Neural progenitor cell (in vitro differentiated cells): ENCODE measurements around the gene P2RY6. TPM values are rescaled to one million over a fixed set of nuclear protein-coding genes. Genes with fewer than 3 reads are reported as not detected.
A peak's percentile ranks its signal among the peaks of the same experiment; 100 is the strongest.

Source experiments
- DNase-seq: peaks from one replicate; pipeline ENCODE4 v3.0.0-alpha.2; 2016; ENCODE audit warnings: low spot score
- H2AFZ ChIP-seq: fragments of 200-600 bp; sonication (generic); replicated peaks from 2 replicates; pipeline ENCODE4 v1.6.1; 2016; ENCODE audit warnings: antibody characterized with exemption
- H3F3A ChIP-seq: fragments of 200-600 bp; sonication (generic); 2 replicates; pipeline ENCODE4 v1.6.1; 2016; ENCODE audit warnings: antibody characterized with exemption, low read depth
- H3K27ac ChIP-seq: fragments of 200-600 bp; sonication (generic); 2 replicates; pipeline ENCODE4 v1.5.1; 2016; ENCODE audit warnings: mild to moderate bottlenecking
- H3K27me3 ChIP-seq: fragments of 200-600 bp; sonication (generic); 2 replicates; pipeline ENCODE4 v1.6.1; 2016; ENCODE audit warnings: mild to moderate bottlenecking, moderate library complexity
- H3K36me3 ChIP-seq: fragments of 200-600 bp; sonication (generic); 2 replicates; pipeline ENCODE4 v1.5.1; 2016
- H3K4me1 ChIP-seq: fragments of 200-600 bp; sonication (generic); 2 replicates; pipeline ENCODE4 v1.6.1; 2016; ENCODE audit warnings: mixed run types
- H3K4me2 ChIP-seq: fragments of 200-600 bp; sonication (generic); 2 replicates; pipeline ENCODE4 v1.6.1; 2016
- H3K4me3 ChIP-seq: fragments of 200-600 bp; sonication (generic); 2 replicates; pipeline ENCODE4 v1.5.1; 2016
- H3K79me2 ChIP-seq: fragments of 200-600 bp; sonication (generic); 2 replicates; pipeline ENCODE4 v1.6.1; 2016; ENCODE audit warnings: low read depth
- H3K9ac ChIP-seq: fragments of 200-600 bp; sonication (generic); 2 replicates; pipeline ENCODE4 v1.6.1; 2016
- H3K9me3 ChIP-seq: fragments of 200-600 bp; sonication (generic); 2 replicates; pipeline ENCODE4 v1.5.1; 2016; ENCODE audit warnings: low read depth
- H4K20me1 ChIP-seq: fragments of 200-600 bp; sonication (generic); 2 replicates; pipeline ENCODE4 v1.6.1; 2016; ENCODE audit warnings: low read depth
- H3K27ac Mint-ChIP-seq: 3 replicates; pipeline ENCODE4 v1.8.0; 2021; ENCODE audit warnings: mixed read lengths
- H3K27me3 Mint-ChIP-seq: 2 replicates; pipeline ENCODE4 v1.8.0; 2022; ENCODE audit warnings: low read depth, mild to moderate bottlenecking, inconsistent platforms, moderate library complexity, mixed read lengths; ENCODE audit not compliant: insufficient read depth
- H3K36me3 Mint-ChIP-seq: 3 replicates; pipeline ENCODE4 v1.8.0; 2021; ENCODE audit warnings: mixed read lengths
- H3K4me1 Mint-ChIP-seq: 3 replicates; pipeline ENCODE4 v1.8.0; 2021; ENCODE audit warnings: mixed read lengths
- H3K4me3 Mint-ChIP-seq: 3 replicates; pipeline ENCODE4 v1.8.0; 2021; ENCODE audit warnings: mild to moderate bottlenecking, moderate library complexity, mixed read lengths
- H3K9me3 Mint-ChIP-seq: 3 replicates; pipeline ENCODE4 v1.8.0; 2020; ENCODE audit warnings: mixed read lengths
- EZH2 ChIP-seq: fragments of 200-600 bp; sonication (generic); IDR thresholded peaks from 2 replicates; pipeline ENCODE4 v1.6.1; 2017; ENCODE audit warnings: antibody characterized with exemption, mild to moderate bottlenecking, moderate library complexity
- EZH2phosphoT487 ChIP-seq: fragments of 200-600 bp; sonication (generic); IDR thresholded peaks from 2 replicates; pipeline ENCODE4 v1.6.1; 2017; ENCODE audit warnings: antibody characterized with exemption
- total RNA-seq: library from RNA; depleted of rRNA; stranded (reverse); fragments of >200 nt; gene quantifications from 2 replicates; pipeline ENCODE4 v1.2.3, GENCODE V29; 2015; ENCODE audit warnings: low replicate concordance
- TF ChIP-seq, protein P1 (sequence below): fragments of 200-600 bp; sonication (generic); IDR thresholded peaks from 2 replicates; pipeline ENCODE4 v1.5.1; 2017; ENCODE audit warnings: antibody characterized with exemption, mild to moderate bottlenecking

Gene P2RY6
- total RNA-seq, 1 donor from 2014 or later = not detected

DNA sequence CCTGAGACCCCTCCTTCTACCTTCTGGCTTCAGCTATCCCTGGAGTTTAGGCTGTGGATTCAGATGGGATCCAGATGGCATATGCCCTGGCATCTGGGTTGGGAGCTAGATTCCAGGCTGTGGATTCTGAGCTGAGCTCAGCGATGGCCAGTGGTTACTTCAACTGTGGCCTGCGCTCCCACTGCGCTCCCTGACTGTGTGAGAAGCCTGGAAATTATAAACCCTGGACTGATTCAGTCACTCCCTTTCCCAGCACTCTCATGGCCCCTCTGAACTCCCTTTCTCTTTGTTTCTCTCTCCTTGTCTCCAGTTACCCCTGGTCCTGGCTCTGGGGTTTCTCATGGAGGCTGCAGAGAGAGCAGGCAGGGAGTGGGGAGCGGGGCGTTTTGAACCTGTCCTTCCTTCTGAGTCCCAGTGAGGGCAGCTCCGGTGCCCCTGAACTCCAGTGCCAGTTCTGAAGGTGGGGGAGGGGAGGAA is 40.8 kb downstream of the P2RY6 start:
- no peak for DNase-seq
- H2AFZ ChIP-seq = no peak overlapping the region
- peaks cover 90% of the 10 kb centered on the region for H3K79me2 ChIP-seq
- no peak for TF ChIP-seq EZH2phosphoT487
- TF ChIP-seq EZH2 = no peak
- TF ChIP-seq, protein P1, sequence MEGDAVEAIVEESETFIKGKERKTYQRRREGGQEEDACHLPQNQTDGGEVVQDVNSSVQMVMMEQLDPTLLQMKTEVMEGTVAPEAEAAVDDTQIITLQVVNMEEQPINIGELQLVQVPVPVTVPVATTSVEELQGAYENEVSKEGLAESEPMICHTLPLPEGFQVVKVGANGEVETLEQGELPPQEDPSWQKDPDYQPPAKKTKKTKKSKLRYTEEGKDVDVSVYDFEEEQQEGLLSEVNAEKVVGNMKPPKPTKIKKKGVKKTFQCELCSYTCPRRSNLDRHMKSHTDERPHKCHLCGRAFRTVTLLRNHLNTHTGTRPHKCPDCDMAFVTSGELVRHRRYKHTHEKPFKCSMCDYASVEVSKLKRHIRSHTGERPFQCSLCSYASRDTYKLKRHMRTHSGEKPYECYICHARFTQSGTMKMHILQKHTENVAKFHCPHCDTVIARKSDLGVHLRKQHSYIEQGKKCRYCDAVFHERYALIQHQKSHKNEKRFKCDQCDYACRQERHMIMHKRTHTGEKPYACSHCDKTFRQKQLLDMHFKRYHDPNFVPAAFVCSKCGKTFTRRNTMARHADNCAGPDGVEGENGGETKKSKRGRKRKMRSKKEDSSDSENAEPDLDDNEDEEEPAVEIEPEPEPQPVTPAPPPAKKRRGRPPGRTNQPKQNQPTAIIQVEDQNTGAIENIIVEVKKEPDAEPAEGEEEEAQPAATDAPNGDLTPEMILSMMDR = no peak
- H3K4me3 Mint-ChIP-seq = peak overlapping the region; percentile 79
- peaks cover 11% of the 10 kb centered on the region for H3K36me3 Mint-ChIP-seq
- H3K27me3 ChIP-seq = peaks cover 2% of the 10 kb centered on the region
- no peaks in the 10 kb centered on the region for H3K9me3 Mint-ChIP-seq
- H3K36me3 ChIP-seq = no peaks in the 10 kb centered on the region
- peaks cover 70% of the 10 kb centered on the region for H3K4me1 Mint-ChIP-seq
- peaks cover 91% of the 10 kb centered on the region for H4K20me1 ChIP-seq
- H3K27ac Mint-ChIP-seq = peak overlapping the region; percentile 87
- H3K9me3 ChIP-seq = no peaks in the 10 kb centered on the region
- peak overlapping the region; percentile 75 for H3K4me2 ChIP-seq
- peaks cover 66% of the 10 kb centered on the region for H3K4me1 ChIP-seq
- H3K4me3 ChIP-seq = peak overlapping the region; percentile 25
- peak overlapping the region; percentile 36 for H3K9ac ChIP-seq
- no peak overlapping the region for H3K27ac ChIP-seq
- peaks cover 5% of the 10 kb centered on the region for H3K27me3 Mint-ChIP-seq
- H3F3A ChIP-seq = peaks cover 5% of the 10 kb centered on the region

DNA sequence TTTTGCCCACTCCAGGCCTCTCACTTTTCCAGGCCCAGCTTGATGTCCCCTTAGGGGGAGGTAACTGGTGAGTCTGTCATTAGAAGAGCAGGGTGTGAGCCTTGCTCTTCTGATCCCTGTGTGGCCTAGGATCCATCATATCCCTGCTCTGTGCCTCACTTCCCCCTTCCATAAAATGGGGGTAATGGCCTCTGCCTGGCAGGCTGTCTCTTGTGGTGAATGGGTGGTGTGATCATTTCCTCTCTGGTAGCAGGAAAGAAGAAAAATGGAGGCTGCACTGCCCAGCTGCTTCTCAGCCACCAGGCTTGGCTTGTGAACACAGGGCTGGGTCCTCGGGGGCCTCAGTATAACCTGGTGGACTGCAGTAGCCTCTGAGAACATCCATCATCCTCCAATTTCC is 41.5 kb downstream of the P2RY6 start:
- Histone ChIP-seq H3K4me2 (peak overlapping the region; percentile 75), H3K4me1 (peaks cover 66% of the 10 kb centered on the region), H4K20me1 (peaks cover 97% of the 10 kb centered on the region), H3K36me3 (no peaks in the 10 kb centered on the region), H3F3A (no peaks in the 10 kb centered on the region), H3K4me3 (no peak overlapping the region), H3K27me3 (peaks cover 2% of the 10 kb centered on the region), H2AFZ (no peak overlapping the region), H3K79me2 (peaks cover 94% of the 10 kb centered on the region), H3K9ac (peak overlapping the region; percentile 36), H3K27ac (no peak overlapping the region), H3K9me3 (no peaks in the 10 kb centered on the region)
- DNase-seq = no peak
- Mint-ChIP-seq H3K27me3 (peaks cover 5% of the 10 kb centered on the region), H3K4me3 (peak overlapping the region; percentile 79), H3K4me1 (peaks cover 73% of the 10 kb centered on the region), H3K27ac (peak overlapping the region; percentile 87), H3K36me3 (peaks cover 14% of the 10 kb centered on the region), H3K9me3 (no peaks in the 10 kb centered on the region)
- TF ChIP-seq, protein P1 = no peak

GRCh38 chr11:73314117-73314961 is 42.2 kb downstream of the P2RY6 start:
- Histone ChIP-seq H3K4me2 (peak overlapping the region; percentile 75), H3F3A (no peaks in the 10 kb centered on the region), H3K36me3 (no peaks in the 10 kb centered on the region), H3K9me3 (no peaks in the 10 kb centered on the region), H3K4me1 (peaks cover 66% of the 10 kb centered on the region), H2AFZ (no peak overlapping the region), H3K4me3 (no peak overlapping the region), H4K20me1 (peaks cover 93% of the 10 kb centered on the region), H3K27me3 (peaks cover 2% of the 10 kb centered on the region), H3K79me2 (peaks cover 94% of the 10 kb centered on the region), H3K27ac (no peak overlapping the region), H3K9ac (no peak overlapping the region)
- DNase-seq = peak; percentile 47
- H3K27me3 Mint-ChIP-seq = peaks cover 5% of the 10 kb centered on the region
- peak overlapping the region; percentile 81 for H3K27ac Mint-ChIP-seq
- peaks cover 16% of the 10 kb centered on the region for H3K36me3 Mint-ChIP-seq
- TF ChIP-seq EZH2phosphoT487 (no peak), EZH2 (no peak)
- TF ChIP-seq, protein P1 = no peak
- H3K4me3 Mint-ChIP-seq = peak overlapping the region; percentile 79
- H3K4me1 Mint-ChIP-seq = peaks cover 75% of the 10 kb centered on the region
- H3K9me3 Mint-ChIP-seq = no peaks in the 10 kb centered on the region
